Mucosa of descending colon (tissue), 3 donors: ENCODE results near the gene DACH1. TPM values are rescaled to one million over a fixed set of nuclear protein-coding genes. Genes with fewer than 3 reads are reported as not detected.
A peak's percentile ranks its signal among the peaks of the same experiment; 100 is the strongest.

Experiments used
- ATAC-seq: fragments of 200-7000 bp; cut with Tn5 transposase; one replicate; pipeline ENCODE4 v1.9.1; 2020; ENCODE audit warnings: mild to moderate bottlenecking, moderate library complexity
- DNase-seq, 3 donors: peaks; one replicate each; pipeline ENCODE4 v3.0.0-alpha.2; 2020
- H3K36me3 ChIP-seq: fragments of 200-600 bp; one replicate; pipeline ENCODE4 v1.8.0; 2021; ENCODE audit warnings: low read depth, mild to moderate bottlenecking
- H3K4me1 ChIP-seq: fragments of 200-600 bp; one replicate; pipeline ENCODE4 v1.8.0; 2021; ENCODE audit warnings: low read depth, mild to moderate bottlenecking
- H3K4me3 ChIP-seq: fragments of 200-600 bp; one replicate; pipeline ENCODE4 v1.8.0; 2021; ENCODE audit warnings: mild to moderate bottlenecking
- H3K9me3 ChIP-seq: fragments of 200-600 bp; one replicate; pipeline ENCODE4 v1.8.0; 2021; ENCODE audit warnings: mild to moderate bottlenecking
- CTCF ChIP-seq: fragments of 200-600 bp; IDR thresholded peaks from one replicate; pipeline ENCODE4 v1.8.0; 2022; ENCODE audit warnings: antibody characterized with exemption, mild to moderate bottlenecking
- intact Hi-C, 2 donors: fragments of 100-400 bp; cut with DNase I in 1 of 2; cut with micrococcal nuclease in 1 of 2; formaldehyde crosslinking; loops; one replicate each; pipeline versions ENCODE4 v1.11.0 to v1.11.1; 2022; cut with DNase I, micrococcal nuclease
- total RNA-seq, 3 donors: library from RNA; stranded (reverse); fragmentation: NEBNext Ultra II Directional in 2 of 3; extraction: Animal tissue kit (Norgen Biotek cat#: 25700) in 2 of 3; gene quantifications; one replicate each; pipeline versions ENCODE4 v1.2.1 to v1.2.4, GENCODE V29; 2021 to 2023
- donor health status: DM: no; HTN: no; CAD: no; lungs with moderate emphysema.
- donor health status: DM: no; HTN: no; CAD: no.
- donor health status: DM: no; HTN: yes; CAD: no.

The DACH1 gene
- total RNA-seq, 3 donors from 2014 or later = 3.2 to 6.5 (median 6.4) TPM

- H3K36me3 ChIP-seq = no peaks in the 10 kb centered on the region
- H3K4me3 ChIP-seq = no peak overlapping the region
- ATAC-seq = peak; percentile 16
- H3K4me1 ChIP-seq = no peaks in the 10 kb centered on the region
- no peaks in the 10 kb centered on the region for H3K9me3 ChIP-seq
- intact Hi-C loops = no loop called here
- DNase-seq = no peak
- TF ChIP-seq CTCF = no peak
These were observed 207.6 kb downstream of the DACH1 start for GRCh38 chr13:71659404-71659803.

GRCh38 chr13:71645467-71645866 is 221.5 kb downstream of the DACH1 start:
- DNase-seq = no peak
- H3K9me3 ChIP-seq = no peaks in the 10 kb centered on the region
- H3K4me1 ChIP-seq = no peaks in the 10 kb centered on the region
- H3K36me3 ChIP-seq = no peaks in the 10 kb centered on the region
- TF ChIP-seq CTCF = no peak
- no peak overlapping the region for H3K4me3 ChIP-seq
- intact Hi-C loops = no loop called here
- no peak for ATAC-seq

DNA sequence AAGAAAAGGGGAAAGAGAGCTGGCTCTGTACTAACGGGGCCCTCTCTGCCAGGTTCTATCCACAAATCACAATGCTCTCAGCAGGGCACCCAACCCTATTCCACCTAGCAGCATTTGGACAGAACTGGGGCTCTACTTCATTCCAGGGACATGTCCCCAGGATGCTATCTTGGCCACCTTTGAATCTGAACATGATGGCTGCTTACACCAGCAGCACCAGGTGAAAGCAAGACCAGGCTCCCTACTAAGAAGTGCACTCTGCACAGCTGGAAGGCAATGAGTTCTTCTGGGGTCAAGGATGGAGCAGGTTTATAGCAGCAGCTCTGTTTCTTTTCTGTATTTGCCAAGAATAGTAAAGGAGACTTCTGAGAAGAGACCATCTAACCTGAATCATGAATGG is 222.4 kb downstream of the DACH1 start:
- no peak overlapping the region for H3K4me3 ChIP-seq
- H3K36me3 ChIP-seq = no peaks in the 10 kb centered on the region
- no peaks in the 10 kb centered on the region for H3K9me3 ChIP-seq
- ATAC-seq = no peak
- no peak for TF ChIP-seq CTCF
- no peak for DNase-seq
- H3K4me1 ChIP-seq = no peaks in the 10 kb centered on the region
- intact Hi-C loops = no loop called here

GRCh38 chr13:71643448-71643860 is 223.6 kb downstream of the DACH1 start:
- H3K4me1 ChIP-seq = no peaks in the 10 kb centered on the region
- no peaks in the 10 kb centered on the region for H3K9me3 ChIP-seq
- TF ChIP-seq CTCF = no peak
- no peak for ATAC-seq
- H3K4me3 ChIP-seq = no peak overlapping the region
- no peak for DNase-seq
- intact Hi-C loops = no loop called here
- H3K36me3 ChIP-seq = no peaks in the 10 kb centered on the region

- Histone ChIP-seq H3K4me1 (no peaks in the 10 kb centered on the region), H3K36me3 (no peaks in the 10 kb centered on the region), H3K9me3 (no peaks in the 10 kb centered on the region), H3K4me3 (no peak overlapping the region)
- DNase-seq (no peak), ATAC-seq (no peak)
- TF ChIP-seq CTCF = no peak
- intact Hi-C loops = no loop called here
These were observed 228.3 kb downstream of the DACH1 start for GRCh38 chr13:71638751-71639150.
